HEK293 (cell line): Measurements from ENCODE around the gene PAAF1.

Experiments used
- CTCF ChIP-seq: fragments of 450-650 bp; formaldehyde crosslinking; IDR thresholded peaks from 2 replicates; pipeline ENCODE4 v1.5.1; 2016; ENCODE audit warnings: missing biosample characterization, missing genetic modification characterization
- PBX3 ChIP-seq: sonication (generic); formaldehyde crosslinking; IDR thresholded peaks from 2 replicates; pipeline ENCODE4 v1.8.1; 2022; ENCODE audit warnings: mild to moderate bottlenecking, moderate library complexity, missing genetic modification reagents
- REPIN1 ChIP-seq: fragments of 450-650 bp; formaldehyde crosslinking; IDR thresholded peaks from 2 replicates; pipeline ENCODE4 v1.5.1; 2017; ENCODE audit warnings: missing biosample characterization, missing genetic modification characterization, low read depth
- ZIC2 ChIP-seq: fragments of 450-650 bp; formaldehyde crosslinking; IDR thresholded peaks from 2 replicates; pipeline ENCODE4 v1.5.1; 2016; ENCODE audit warnings: missing biosample characterization, missing genetic modification characterization
- ZNF423 ChIP-seq: fragments of 450-650 bp; formaldehyde crosslinking; IDR thresholded peaks from 2 replicates; pipeline ENCODE4 v1.5.1; 2016; ENCODE audit warnings: missing biosample characterization, missing genetic modification characterization
- ZNF830 ChIP-seq: fragments of 450-650 bp; IDR thresholded peaks from 2 replicates; pipeline ENCODE4 v1.5.0; 2018; ENCODE audit warnings: missing biosample characterization, missing genetic modification characterization, low read depth, mild to moderate bottlenecking, moderate library complexity

GRCh38 chr11:73872749-73873357 is 3.9 kb upstream of the PAAF1 start:
- TF ChIP-seq REPIN1 (no peak), ZIC2 (tag by site-specific recombination) (no peak), ZNF423 (no peak), PBX3 (CRISPR knock-in tag) (no peak), CTCF (tag by site-specific recombination) (no peak), ZNF830 (tag by site-specific recombination) (no peak)
